HFFc6 (cell line): ENCODE data around the gene BRINP3. TPM values are rescaled to one million over a fixed set of nuclear protein-coding genes. Genes with fewer than 3 reads are reported as not detected.

Experiments
- DNase-seq: peaks from one replicate; pipeline ENCODE4 v3.0.0-alpha.2; 2018
- H3K27ac Mint-ChIP-seq: 2 replicates; pipeline ENCODE4 v1.8.0; 2020; ENCODE audit warnings: mild to moderate bottlenecking, mixed read lengths
- H3K27me3 Mint-ChIP-seq: 2 replicates; pipeline ENCODE4 v1.8.0; 2021; ENCODE audit warnings: mild to moderate bottlenecking, moderate library complexity, mixed read lengths; ENCODE audit not compliant: insufficient read depth
- H3K36me3 Mint-ChIP-seq: 2 replicates; pipeline ENCODE4 v1.8.0; 2021; ENCODE audit warnings: low read depth, mixed read lengths
- H3K4me1 Mint-ChIP-seq: 2 replicates; pipeline ENCODE4 v1.8.0; 2020; ENCODE audit warnings: low read depth, mixed read lengths
- H3K4me3 Mint-ChIP-seq: 2 replicates; pipeline ENCODE4 v1.8.0; 2020; ENCODE audit warnings: mild to moderate bottlenecking, moderate library complexity, mixed read lengths
- H3K9me3 Mint-ChIP-seq: 2 replicates; pipeline ENCODE4 v1.8.0; 2020; ENCODE audit warnings: mild to moderate bottlenecking, mixed read lengths
- CTCF ChIP-seq: fragments of 200-600 bp; sonication (generic); IDR thresholded peaks from 2 replicates; pipeline ENCODE4 v1.5.0; 2021; ENCODE audit warnings: antibody characterized with exemption, mild to moderate bottlenecking
- total RNA-seq, 6 experiments: library from RNA; stranded (reverse); fragmentation: NEBNext Ultra II Directional; extraction: Animal tissue kit (Norgen Biotek cat#: 25700); gene quantifications; 2 replicates in 1 of 6; 3 replicates in 5 of 6; pipeline ENCODE4 v1.2.3, GENCODE V29; 2021

BRINP3 gene
- total RNA-seq, 6 experiments from 2014 or later: not detected

DNA sequence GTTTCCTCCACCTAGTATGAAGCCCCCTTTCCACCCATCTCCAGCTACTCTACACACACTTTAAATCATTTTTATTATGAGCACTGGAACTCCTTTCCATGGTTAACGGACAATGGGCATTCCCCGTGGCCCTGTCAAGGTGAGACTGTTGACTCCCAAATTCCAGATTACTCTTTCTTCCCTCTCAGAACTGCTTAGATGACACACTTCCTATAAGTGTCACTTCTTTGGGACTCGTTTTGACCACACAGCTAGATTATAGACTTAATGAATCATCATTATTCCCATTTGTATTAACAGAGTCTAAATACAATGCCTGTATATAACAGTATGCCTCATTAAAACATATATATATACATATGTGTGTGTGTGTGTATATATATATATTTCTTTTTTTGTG, 215.1 kb downstream of the BRINP3 start:
- Mint-ChIP-seq H3K36me3 (no peaks in the 10 kb centered on the region), H3K27ac (no peak overlapping the region), H3K4me3 (no peak overlapping the region), H3K4me1 (no peaks in the 10 kb centered on the region), H3K27me3 (no peaks in the 10 kb centered on the region), H3K9me3 (peaks cover 41% of the 10 kb centered on the region)
- TF ChIP-seq CTCF: no peak
- no peak for DNase-seq

GRCh38 chr1:190259424-190259823, 218.2 kb downstream of the BRINP3 start:
- H3K9me3 Mint-ChIP-seq: peaks cover 59% of the 10 kb centered on the region
- H3K27ac Mint-ChIP-seq: no peak overlapping the region
- no peaks in the 10 kb centered on the region for H3K4me1 Mint-ChIP-seq
- H3K4me3 Mint-ChIP-seq: no peak overlapping the region
- H3K36me3 Mint-ChIP-seq: no peaks in the 10 kb centered on the region
- no peak for TF ChIP-seq CTCF
- DNase-seq: no peak
- H3K27me3 Mint-ChIP-seq: no peaks in the 10 kb centered on the region

DNA sequence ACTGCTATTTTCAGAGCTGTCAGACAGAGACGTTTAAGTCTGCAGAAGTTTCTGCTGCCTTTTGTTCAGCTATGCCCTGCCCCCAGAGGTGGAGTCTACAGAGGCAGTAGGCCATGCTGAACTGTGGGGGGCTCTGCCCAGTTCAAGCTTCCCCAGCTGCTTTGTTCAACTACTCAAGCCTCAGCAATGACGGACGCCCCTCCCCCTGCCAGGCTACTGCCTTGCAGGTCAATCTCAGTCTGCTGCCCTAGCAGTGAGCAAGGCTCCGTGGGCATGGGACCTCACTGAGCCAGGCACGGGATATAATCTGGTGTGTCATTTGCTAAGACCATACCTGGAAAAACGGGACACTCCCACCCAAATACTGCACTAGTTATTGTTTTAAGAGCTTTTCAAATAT, 219.7 kb downstream of the BRINP3 start:
- Mint-ChIP-seq H3K27me3 (no peaks in the 10 kb centered on the region), H3K9me3 (peaks cover 65% of the 10 kb centered on the region), H3K4me3 (no peak overlapping the region), H3K27ac (no peak overlapping the region), H3K4me1 (no peaks in the 10 kb centered on the region), H3K36me3 (no peaks in the 10 kb centered on the region)
- TF ChIP-seq CTCF: no peak
- no peak for DNase-seq

DNA sequence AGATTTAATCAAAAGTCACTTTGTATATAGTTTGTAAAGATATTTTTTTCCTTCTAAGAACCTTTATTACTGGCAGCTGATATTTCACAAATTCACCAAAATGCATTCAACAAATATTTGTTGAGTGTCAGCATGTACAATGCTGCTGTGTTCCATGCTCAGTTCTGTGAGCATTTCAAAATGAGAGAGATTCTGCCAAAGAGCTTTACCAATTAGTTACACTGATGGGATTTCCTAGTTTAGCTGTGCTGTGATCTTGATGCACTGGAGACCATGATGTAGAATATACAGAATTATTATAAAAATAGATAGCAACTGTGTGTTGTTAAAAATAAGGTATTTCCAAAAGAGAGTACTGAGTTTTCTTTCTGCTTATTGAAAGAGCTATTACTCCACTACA, 225.6 kb downstream of the BRINP3 start:
- peaks cover 49% of the 10 kb centered on the region for H3K9me3 Mint-ChIP-seq
- TF ChIP-seq CTCF: no peak
- H3K4me3 Mint-ChIP-seq: no peak overlapping the region
- H3K27me3 Mint-ChIP-seq: no peaks in the 10 kb centered on the region; the same call in 1 of the 2 replicates
- H3K27ac Mint-ChIP-seq: no peak overlapping the region
- no peaks in the 10 kb centered on the region for H3K4me1 Mint-ChIP-seq
- DNase-seq: no peak
- no peaks in the 10 kb centered on the region for H3K36me3 Mint-ChIP-seq

- H3K27ac Mint-ChIP-seq: no peak overlapping the region
- no peaks in the 10 kb centered on the region; the same call in 1 of the 2 replicates for H3K27me3 Mint-ChIP-seq
- no peak for DNase-seq
- no peak overlapping the region for H3K4me3 Mint-ChIP-seq
- no peaks in the 10 kb centered on the region for H3K36me3 Mint-ChIP-seq
- peaks cover 36% of the 10 kb centered on the region for H3K9me3 Mint-ChIP-seq
- no peak for TF ChIP-seq CTCF
- no peaks in the 10 kb centered on the region for H3K4me1 Mint-ChIP-seq
Observed at GRCh38 chr1:190250368-190250767, 227.3 kb downstream of the BRINP3 start.

DNA sequence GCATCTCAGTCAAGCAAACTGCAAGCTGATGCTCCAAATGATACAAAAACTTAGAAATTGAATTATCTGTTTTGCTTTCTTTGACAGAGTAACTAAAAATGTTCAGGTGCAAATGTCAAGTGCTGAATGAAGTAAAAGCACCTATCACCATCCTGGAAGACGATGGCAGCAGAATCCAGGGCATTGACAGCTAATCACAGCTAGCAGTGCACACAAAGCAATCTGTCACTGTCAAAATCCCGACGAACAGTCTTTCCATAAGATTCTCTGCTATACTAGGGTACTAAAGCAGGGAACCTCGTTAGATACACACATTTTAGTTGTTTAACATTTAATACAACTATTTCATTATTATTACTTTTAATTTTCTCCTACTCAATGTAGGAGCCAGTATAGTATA, 233.3 kb downstream of the BRINP3 start:
- Mint-ChIP-seq H3K9me3 (peaks cover 13% of the 10 kb centered on the region; the same call in 1 of the 2 replicates), H3K27me3 (no peaks in the 10 kb centered on the region; the same call in 1 of the 2 replicates), H3K27ac (no peak overlapping the region), H3K4me1 (no peaks in the 10 kb centered on the region), H3K4me3 (no peak overlapping the region), H3K36me3 (no peaks in the 10 kb centered on the region)
- DNase-seq: no peak
- no peak for TF ChIP-seq CTCF
